ENCODE measurements around the gene COL28A1.

The COL28A1 gene

GRCh38 chr7:7324698-7325097 is 211.0 kb downstream of the COL28A1 start:
- ChIA-PET POLR2A (no interaction called here), CTCF (no interaction called here)
- Histone ChIP-seq H3K4me3 (ENCODE audit: low read depth, low read length) (no peak overlapping the region), H3K4me1 (ENCODE audit: control insufficient read depth, insufficient read depth, low read length) (peaks cover 9% of the 10 kb centered on the region), H3K27ac (ENCODE audit: extremely low read depth, low read depth, low read length) (no peak overlapping the region), H3K9me3 (ENCODE audit: control insufficient read depth, insufficient read depth, low read depth, low read length) (no peaks in the 10 kb centered on the region), H3K36me3 (ENCODE audit: control insufficient read depth in 2 of 2, insufficient read depth in 1 of 2, low read length in 2 of 2) (no peaks in the 10 kb centered on the region)
- TF ChIP-seq BCL11B (tag by site-specific recombination; IDR thresholded peaks at IDR 0.05; ENCODE audit: low read depth) = no peak
- TF ChIP-seq ZNF510 (tag by site-specific recombination; IDR thresholded peaks at IDR 0.05; ENCODE audit: insufficient replicate concordance) = no peak
- TF ChIP-seq ZBTB44 (tag by site-specific recombination; IDR thresholded peaks at IDR 0.05) = no peak
- no peak for TF ChIP-seq ZNF791 (tag by site-specific recombination; IDR thresholded peaks at IDR 0.05)
- no peak for TF ChIP-seq ZNF16 (tag by site-specific recombination; IDR thresholded peaks at IDR 0.05; ENCODE audit: low read depth)
- TF ChIP-seq PRDM1 (tag by site-specific recombination; IDR thresholded peaks at IDR 0.05) = no peak
- no peak for TF ChIP-seq KLF1 (tag by site-specific recombination; IDR thresholded peaks at IDR 0.05)
- no peak for TF ChIP-seq GLI4 (tag by site-specific recombination; IDR thresholded peaks at IDR 0.05)
- TF ChIP-seq ZNF654 (tag by site-specific recombination; IDR thresholded peaks at IDR 0.05; ENCODE audit: low read depth) = no peak
- no peak for TF ChIP-seq ZNF513 (tag by site-specific recombination; IDR thresholded peaks at IDR 0.05)
- TF ChIP-seq ZNF548 (tag by site-specific recombination; IDR thresholded peaks at IDR 0.05) = no peak
- TF ChIP-seq HOXA7 (CRISPR knock-in tag; IDR thresholded peaks at IDR 0.05; ENCODE audit: borderline replicate concordance) = no peak
- no peak for TF ChIP-seq ZNF398 (tag by site-specific recombination; IDR thresholded peaks at IDR 0.05)
- no peak for TF ChIP-seq PRDM2 (tag by site-specific recombination; IDR thresholded peaks at IDR 0.05; ENCODE audit: borderline replicate concordance)
- no peak for TF ChIP-seq ZNF530 (tag by site-specific recombination; IDR thresholded peaks at IDR 0.05; ENCODE audit: low read depth)
- no peak for TF ChIP-seq ZNF26 (tag by site-specific recombination; IDR thresholded peaks at IDR 0.05)
- TF ChIP-seq ZNF837 (tag by site-specific recombination; IDR thresholded peaks at IDR 0.05) = no peak
